Chondrocyte (in vitro differentiated cells): ENCODE measurements around the gene TMEM63B. TPM values are rescaled to one million over a fixed set of nuclear protein-coding genes. Genes with fewer than 3 reads are reported as not detected.
"Not testable (repeated sequence)": the region's sequence is repeated elsewhere in the genome, so short reads cannot be mapped to it uniquely, and the experiment has no call there.

Experiments used
- DNase-seq: peaks from one replicate; pipeline ENCODE4 v3.0.0; 2021; ENCODE audit warnings: mixed read lengths, low spot score
- H3K27ac Mint-ChIP-seq: one replicate; pipeline ENCODE4 v1.8.0; 2021; ENCODE audit warnings: mild to moderate bottlenecking, moderate library complexity, mixed read lengths; ENCODE audit not compliant: unreplicated experiment
- H3K27me3 Mint-ChIP-seq: 2 replicates; pipeline ENCODE4 v1.8.0; 2021; ENCODE audit warnings: low read depth, mixed read lengths
- H3K36me3 Mint-ChIP-seq: 2 replicates; pipeline ENCODE4 v1.8.0; 2021; ENCODE audit warnings: low read depth, mixed read lengths
- H3K4me1 Mint-ChIP-seq: 2 replicates; pipeline ENCODE4 v1.8.0; 2021; ENCODE audit warnings: low read depth, mild to moderate bottlenecking, mixed read lengths
- H3K4me3 Mint-ChIP-seq: one replicate; pipeline ENCODE4 v1.8.0; 2021; ENCODE audit warnings: mild to moderate bottlenecking, moderate library complexity, mixed read lengths; ENCODE audit not compliant: unreplicated experiment
- H3K9me3 Mint-ChIP-seq: 2 replicates; pipeline ENCODE4 v1.8.0; 2021; ENCODE audit warnings: low read depth, mixed read lengths
- CTCF ChIP-seq: fragments of 200-600 bp; sonication (generic); IDR thresholded peaks from 2 replicates; pipeline ENCODE4 v1.5.0; 2021; ENCODE audit warnings: antibody characterized with exemption, mild to moderate bottlenecking, moderate library complexity
- total RNA-seq: library from RNA; stranded (reverse); gene quantifications from 3 replicates; pipeline ENCODE4 v1.2.1, GENCODE V29; 2021

Gene TMEM63B
- total RNA-seq, 1 donor from 2014 or later, result 40.7 TPM

DNA sequence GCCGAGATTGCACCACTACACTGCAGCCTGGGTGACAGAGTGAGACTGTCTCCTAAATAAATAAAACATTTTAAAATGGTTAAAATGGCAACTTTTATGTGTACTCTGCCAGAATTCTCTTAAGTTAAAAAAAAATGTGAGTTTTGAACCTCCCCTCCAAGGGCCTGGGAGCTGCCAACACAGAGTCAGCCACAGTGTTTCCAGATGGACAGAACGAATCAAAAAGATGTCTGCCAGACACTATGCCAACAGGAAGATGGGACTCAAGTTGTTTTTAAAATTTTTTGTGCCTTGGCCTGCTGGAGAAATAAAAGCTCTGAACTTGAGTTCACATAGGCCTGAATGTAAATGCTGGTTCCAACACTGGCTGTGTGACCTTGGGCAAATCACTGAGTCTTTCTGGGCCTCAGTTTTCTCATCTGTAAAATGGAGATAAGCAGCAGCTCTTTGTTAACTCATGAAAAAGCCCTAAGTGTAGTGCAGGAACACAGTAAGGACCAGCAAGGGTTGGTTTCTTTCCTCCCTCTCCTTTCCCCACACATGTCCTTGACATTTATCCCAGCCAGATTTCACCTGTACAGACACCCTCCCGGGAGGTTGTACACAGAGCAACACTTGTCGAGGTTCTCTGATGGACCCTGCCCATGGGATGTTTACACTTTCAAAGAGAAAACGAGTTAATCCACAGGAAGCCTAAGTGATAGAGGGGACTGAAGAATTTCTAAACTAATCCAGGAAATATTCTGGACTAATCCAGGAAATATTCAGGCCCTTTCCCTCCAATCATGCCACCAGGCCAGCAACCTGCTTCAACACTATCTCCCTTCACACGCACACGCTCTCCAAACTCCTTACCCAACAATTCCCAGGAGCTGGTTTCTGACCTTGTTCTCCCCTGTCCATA is 35.1 kb upstream of the TMEM63B start:
- H3K4me3 Mint-ChIP-seq, result no peak overlapping the region
- no peak overlapping the region for H3K27ac Mint-ChIP-seq
- peaks cover 4% of the 10 kb centered on the region for H3K36me3 Mint-ChIP-seq
- no peak for TF ChIP-seq CTCF
- peaks cover 12% of the 10 kb centered on the region for H3K4me1 Mint-ChIP-seq
- DNase-seq, result no peak
- H3K9me3 Mint-ChIP-seq, result no peaks in the 10 kb centered on the region
- H3K27me3 Mint-ChIP-seq, result no peaks in the 10 kb centered on the region

GRCh38 chr6:44093066-44093465 is 34.3 kb upstream of the TMEM63B start:
- no peak for TF ChIP-seq CTCF
- Mint-ChIP-seq H3K27me3 (no peaks in the 10 kb centered on the region), H3K36me3 (peaks cover 4% of the 10 kb centered on the region), H3K4me3 (no peak overlapping the region), H3K4me1 (peaks cover 11% of the 10 kb centered on the region), H3K9me3 (no peaks in the 10 kb centered on the region), H3K27ac (no peak overlapping the region)
- DNase-seq, result no peak

DNA sequence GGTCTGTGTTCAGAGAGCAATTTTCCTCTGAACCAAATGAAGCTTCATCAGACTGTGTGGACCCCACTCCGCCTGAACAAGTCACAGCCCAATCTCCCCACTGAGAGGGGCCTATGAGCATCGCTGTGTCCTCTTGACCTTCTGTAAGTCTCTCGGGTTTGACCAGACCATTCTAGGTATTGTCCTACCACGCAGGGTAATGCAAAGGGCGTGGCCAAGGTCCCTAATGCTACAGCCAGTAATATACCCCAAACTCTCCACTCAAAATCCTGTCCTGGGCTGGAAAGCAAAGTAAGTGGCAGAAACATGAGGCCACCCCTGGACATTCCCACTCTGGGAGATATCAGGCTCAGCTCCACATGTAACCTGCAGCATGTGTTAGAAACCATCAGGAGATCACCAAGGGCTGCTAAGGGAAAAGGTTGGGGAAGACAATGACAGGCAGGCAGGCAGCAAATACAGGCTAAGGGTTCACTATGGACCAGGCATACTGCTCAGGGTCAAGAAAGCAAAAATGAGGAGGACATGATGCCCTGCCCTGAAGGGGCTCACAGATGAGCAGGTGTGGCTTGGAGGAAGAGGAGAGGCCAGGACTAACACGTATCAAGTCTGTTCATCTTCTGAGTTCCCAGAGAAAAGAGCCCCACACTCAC is 33.5 kb upstream of the TMEM63B start:
- no peak for TF ChIP-seq CTCF
- H3K36me3 Mint-ChIP-seq, result peaks cover 4% of the 10 kb centered on the region
- no peak overlapping the region for H3K4me3 Mint-ChIP-seq
- peaks cover 11% of the 10 kb centered on the region for H3K4me1 Mint-ChIP-seq
- H3K27ac Mint-ChIP-seq, result no peak overlapping the region
- no peaks in the 10 kb centered on the region for H3K9me3 Mint-ChIP-seq
- no peak for DNase-seq
- H3K27me3 Mint-ChIP-seq, result no peaks in the 10 kb centered on the region

DNA sequence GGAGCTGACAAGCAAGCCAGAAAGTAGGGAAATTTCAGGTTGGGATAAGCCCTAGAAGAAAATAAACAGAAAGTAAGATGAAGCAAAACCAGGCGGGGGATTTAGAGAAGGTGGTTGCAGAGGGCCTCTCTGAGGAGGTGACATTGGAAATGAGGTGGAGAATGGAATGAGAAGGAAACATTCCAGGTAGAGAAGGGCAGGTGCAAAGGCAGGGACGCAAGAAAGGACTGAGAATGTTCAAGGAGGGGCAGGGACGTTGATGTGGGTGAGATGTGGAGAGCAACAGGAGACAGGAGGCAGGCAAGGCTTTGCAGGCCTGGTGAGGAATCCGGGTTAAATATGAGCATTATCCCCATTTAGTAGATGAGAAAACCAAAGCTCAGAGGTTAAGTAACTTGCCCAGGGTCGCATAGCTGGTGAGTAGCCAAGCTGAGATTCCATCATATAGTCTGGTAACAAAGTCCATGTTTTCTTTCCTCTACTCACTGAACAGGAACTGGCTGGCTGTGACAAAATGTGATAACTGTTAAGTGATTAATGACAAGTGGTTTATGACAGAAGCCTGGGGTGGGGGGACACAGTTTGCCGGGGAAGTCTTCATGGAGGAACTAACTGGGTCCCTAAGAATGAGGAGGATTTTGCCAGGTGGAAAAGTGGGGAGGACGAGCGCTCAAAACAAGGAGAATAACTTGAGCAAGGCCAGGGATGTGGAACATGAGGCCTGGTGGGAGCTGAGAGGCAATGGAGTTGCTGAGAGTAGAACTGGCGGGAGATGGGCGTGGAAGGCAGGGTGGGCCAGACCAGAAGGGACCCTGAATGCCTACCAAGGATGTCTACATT is 32.7 kb upstream of the TMEM63B start:
- no peak for TF ChIP-seq CTCF
- Mint-ChIP-seq H3K9me3 (no peaks in the 10 kb centered on the region), H3K27ac (no peak overlapping the region), H3K36me3 (peaks cover 5% of the 10 kb centered on the region), H3K27me3 (no peaks in the 10 kb centered on the region), H3K4me3 (no peak overlapping the region), H3K4me1 (peaks cover 11% of the 10 kb centered on the region)
- no peak for DNase-seq

- H3K4me3 Mint-ChIP-seq, H3K36me3 Mint-ChIP-seq, DNase-seq, H3K27me3 Mint-ChIP-seq, H3K9me3 Mint-ChIP-seq, H3K27ac Mint-ChIP-seq: not testable (repeated sequence)
- H3K4me1 Mint-ChIP-seq, result peaks cover 11% of the 10 kb centered on the region
These were observed 32.1 kb upstream of the TMEM63B start for GRCh38 chr6:44095243-44095623.
